ENCODE measurements around the gene NT5C.

The NT5C gene

GRCh38 chr17:75115555-75115954 is 16.0 kb downstream of the NT5C start:
- no peak for DNase-seq (ENCODE audit: low spot score)

- no peak for DNase-seq (ENCODE audit: low spot score)
Observed at GRCh38 chr17:75114552-75115314, 16.8 kb downstream of the NT5C start.

GRCh38 chr17:75113798-75114551 is 17.6 kb downstream of the NT5C start:
- DNase-seq (ENCODE audit: low spot score) = peak; percentile 86

GRCh38 chr17:75111777-75112335 is 19.7 kb downstream of the NT5C start:
- DNase-seq (ENCODE audit: low spot score) = no peak

GRCh38 chr17:75110234-75110937 is 21.2 kb downstream of the NT5C start:
- DNase-seq (ENCODE audit: low spot score) = no peak

GRCh38 chr17:75109407-75110233 is 21.9 kb downstream of the NT5C start, which contains the start of gene ARMC7:
Gene ARMC7, plus strand, starts transcription at chr17:75109969. Its CDS starts 320 bp downstream, at chr17:75110289.
- DNase-seq (ENCODE audit: low spot score) = peak; percentile 83

- DNase-seq (ENCODE audit: low spot score) = no peak
Observed at GRCh38 chr17:75109046-75109406, 22.5 kb downstream of the NT5C start.

GRCh38 chr17:75108193-75108592 is 23.3 kb downstream of the NT5C start:
- no peak for DNase-seq (ENCODE audit: low spot score)

- no peak for DNase-seq (ENCODE audit: low spot score)
Observed at GRCh38 chr17:75105126-75106080, 26.1 kb downstream of the NT5C start.

- DNase-seq (ENCODE audit: low spot score) = no peak
Observed at GRCh38 chr17:75103601-75104554, 27.7 kb downstream of the NT5C start.

GRCh38 chr17:75102385-75102821 is 29.1 kb downstream of the NT5C start:
- no peak for DNase-seq (ENCODE audit: low spot score)

GRCh38 chr17:75099881-75100595 is 31.5 kb downstream of the NT5C start:
- DNase-seq (ENCODE audit: low spot score) = no peak

GRCh38 chr17:75098861-75099260 is 32.7 kb downstream of the NT5C start:
- no peak for DNase-seq (ENCODE audit: low spot score)

GRCh38 chr17:75097865-75098264 is 33.7 kb downstream of the NT5C start:
- no peak for DNase-seq (ENCODE audit: low spot score)

GRCh38 chr17:75096082-75096625 is 35.4 kb downstream of the NT5C start:
- no peak for DNase-seq (ENCODE audit: low spot score)

- no peak for DNase-seq (ENCODE audit: low spot score)
Observed at GRCh38 chr17:75094871-75095399, 36.6 kb downstream of the NT5C start.

- no peak for DNase-seq (ENCODE audit: low spot score)
Observed at GRCh38 chr17:75093548-75094158, 37.9 kb downstream of the NT5C start.

All from putamen (tissue), 1 donor.